Transverse colon (tissue), 4 donors: Measurements from ENCODE around the gene RNASE7.
A peak's percentile ranks its signal among the peaks of the same experiment; 100 is the strongest.

Experiments used
- CTCF ChIP-seq, 5 experiments: fragments of 200-600 bp in 3 of 5; fragments of 450-650 bp in 2 of 5; sonication (generic) in 3 of 5; IDR thresholded peaks; 1 replicate in 2 of 5; 2 replicates in 3 of 5; pipeline ENCODE4 v1.5.1; 2016 to 2017; ENCODE audit warnings: antibody characterized with exemption in 5 of 5, inconsistent platforms in 3 of 5, mild to moderate bottlenecking in 2 of 5, moderate library complexity in 1 of 5
- EP300 ChIP-seq: sonication (generic); formaldehyde crosslinking; IDR thresholded peaks from one replicate; pipeline ENCODE4 v1.6.1; 2017; ENCODE audit warnings: antibody characterized with exemption, low read depth
- POLR2A ChIP-seq: fragments of 450-650 bp; IDR thresholded peaks from one replicate; pipeline ENCODE4 v1.6.1; 2016; ENCODE audit warnings: antibody characterized with exemption, mild to moderate bottlenecking, moderate library complexity
- POLR2AphosphoS5 ChIP-seq, 3 donors: sonication (generic); formaldehyde crosslinking; IDR thresholded peaks; one replicate each; pipeline ENCODE4 v1.6.1; 2016; ENCODE audit warnings: antibody characterized with exemption in 3 of 3

GRCh38 chr14:21060614-21061346 is 18.6 kb downstream of the RNASE7 start:
- TF ChIP-seq POLR2A (peak; percentile 36), CTCF (IDR thresholded peaks at IDR 0.05) (no peak), EP300 (no peak), POLR2AphosphoS5 (IDR thresholded peaks at IDR 0.05) (peak in 2 of 3 donors; percentile 14 to 64)
